ENCODE data around the gene SETD1A.

Gene SETD1A

DNA sequence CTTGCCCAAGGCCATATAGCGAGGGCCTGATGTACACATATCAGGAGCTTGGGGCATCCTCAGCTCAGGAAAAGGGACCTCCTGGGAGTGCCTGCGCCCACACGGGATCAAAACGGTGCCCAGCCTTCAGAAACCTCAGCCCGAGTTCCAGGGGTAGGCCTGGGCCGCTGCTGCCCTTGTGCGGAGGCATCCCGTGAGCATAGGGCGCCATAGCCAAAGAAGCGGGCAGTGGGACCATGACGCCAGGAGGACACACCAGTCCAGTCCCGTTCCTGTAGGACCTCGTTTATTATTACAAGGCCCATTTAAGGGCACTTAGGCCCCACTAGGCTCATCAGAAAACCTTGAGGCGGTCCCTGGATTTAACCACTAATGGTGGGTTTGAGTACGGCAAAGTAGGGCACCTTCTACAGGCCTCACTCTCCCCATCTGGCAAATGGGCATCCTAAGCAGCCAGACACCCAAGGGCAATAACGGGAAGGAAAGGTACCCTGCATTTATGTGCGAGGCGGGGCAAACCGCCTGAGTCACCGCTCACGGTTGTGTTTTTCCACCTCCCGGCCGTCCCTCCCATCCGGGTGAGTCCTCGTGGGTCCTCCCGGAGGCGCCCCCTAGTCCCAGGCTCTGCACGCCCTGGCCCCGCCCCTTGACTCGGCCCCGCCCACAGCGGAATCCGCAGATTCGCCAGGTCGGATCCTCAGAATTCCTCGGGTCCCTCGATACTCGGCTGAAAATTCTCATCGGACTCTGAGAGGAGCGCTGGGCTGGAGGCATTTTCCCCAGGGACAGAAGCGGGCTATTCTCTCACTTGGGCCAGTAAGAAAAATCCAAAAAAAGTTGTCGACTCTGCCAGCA, 726 bp upstream of the SETD1A start:
- peak; percentile 60 for DNase-seq

DNA sequence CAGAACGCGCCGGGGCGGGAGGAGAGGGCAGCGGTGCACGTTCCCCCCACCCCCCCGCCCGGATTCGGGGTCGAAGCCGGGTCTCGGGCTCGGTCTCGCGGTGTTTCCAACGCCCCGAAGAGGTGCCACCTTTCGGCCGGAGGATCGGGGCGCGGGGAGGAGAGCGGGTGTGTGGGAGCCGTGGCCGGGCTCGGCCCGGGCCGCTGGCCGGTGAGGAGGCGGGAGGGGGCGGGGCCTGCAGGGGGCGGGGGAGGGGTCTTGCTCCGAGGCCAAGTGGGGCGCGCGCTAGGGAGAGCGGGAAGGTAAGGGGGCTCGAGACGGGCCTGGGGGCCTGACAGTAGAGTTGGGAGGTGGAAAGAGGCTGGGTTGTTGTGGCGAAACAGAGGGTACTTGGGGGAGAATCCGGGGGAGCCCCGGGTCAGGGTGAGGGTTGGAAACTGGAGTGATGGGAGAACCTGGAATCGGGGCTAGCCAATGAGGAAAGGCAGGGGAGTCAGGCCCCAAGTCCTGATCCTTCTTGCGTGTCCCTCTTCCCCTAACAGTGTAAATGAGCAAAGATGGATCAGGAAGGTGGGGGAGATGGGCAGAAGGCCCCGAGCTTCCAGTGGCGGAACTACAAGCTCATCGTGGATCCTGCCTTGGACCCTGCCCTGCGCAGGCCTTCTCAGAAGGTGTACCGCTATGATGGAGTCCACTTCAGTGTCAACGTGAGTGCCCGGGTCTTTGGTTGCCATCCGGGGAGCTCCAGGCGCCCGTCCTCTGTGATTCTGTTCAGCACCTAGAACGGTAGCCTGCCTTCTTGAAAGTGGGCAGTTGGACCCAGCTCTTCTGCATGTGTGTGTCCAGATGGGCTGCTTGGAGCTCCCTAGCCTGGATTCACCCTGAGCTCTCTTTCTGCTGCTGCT, 873 bp downstream of the SETD1A start:
- DNase-seq: no peak

DNA sequence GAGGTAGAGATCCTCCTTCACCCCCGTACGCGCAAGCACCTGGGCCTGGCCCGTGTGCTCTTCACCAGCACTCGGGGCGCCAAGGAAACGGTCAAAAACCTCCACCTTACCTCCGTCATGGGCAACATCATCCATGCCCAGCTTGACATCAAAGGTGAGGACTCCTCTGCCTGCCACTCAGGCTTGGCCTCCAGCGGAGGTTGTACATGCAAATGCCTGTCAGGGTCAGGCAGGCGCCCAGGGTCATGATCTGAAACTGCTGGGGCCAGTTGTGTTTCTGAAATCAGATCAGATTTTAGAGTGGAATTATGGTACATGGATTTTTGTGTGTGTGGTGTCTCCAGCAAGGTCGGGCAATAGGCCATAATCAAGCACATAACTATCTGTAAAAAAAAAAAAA, 3.8 kb downstream of the SETD1A start:
- DNase-seq: no peak

DNA sequence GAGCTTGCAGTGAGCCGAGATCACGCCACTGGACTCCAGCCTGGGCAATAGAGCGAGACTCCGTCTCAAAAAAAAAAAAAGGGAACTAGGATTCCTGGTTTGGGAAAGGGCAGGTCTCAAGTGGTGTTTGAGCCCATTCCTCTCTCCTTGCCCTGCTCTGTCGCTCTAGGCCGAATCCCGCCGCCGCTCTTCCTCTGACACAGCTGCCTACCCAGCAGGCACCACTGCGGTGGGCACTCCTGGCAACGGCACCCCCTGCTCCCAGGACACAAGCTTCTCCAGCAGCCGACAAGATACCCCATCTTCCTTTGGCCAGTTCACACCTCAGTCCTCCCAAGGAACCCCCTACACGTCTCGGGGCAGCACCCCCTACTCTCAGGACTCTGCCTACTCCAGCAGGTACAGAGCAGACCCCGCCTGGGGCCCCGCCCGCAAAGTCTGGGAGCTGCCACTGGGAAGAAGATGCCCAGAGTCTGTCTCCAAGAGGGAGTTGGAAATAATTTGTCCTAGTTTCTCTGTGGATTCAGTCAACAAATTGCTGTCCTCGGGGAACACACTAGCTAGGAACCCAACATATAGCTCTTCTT, 6.5 kb downstream of the SETD1A start:
- DNase-seq: no peak

DNA sequence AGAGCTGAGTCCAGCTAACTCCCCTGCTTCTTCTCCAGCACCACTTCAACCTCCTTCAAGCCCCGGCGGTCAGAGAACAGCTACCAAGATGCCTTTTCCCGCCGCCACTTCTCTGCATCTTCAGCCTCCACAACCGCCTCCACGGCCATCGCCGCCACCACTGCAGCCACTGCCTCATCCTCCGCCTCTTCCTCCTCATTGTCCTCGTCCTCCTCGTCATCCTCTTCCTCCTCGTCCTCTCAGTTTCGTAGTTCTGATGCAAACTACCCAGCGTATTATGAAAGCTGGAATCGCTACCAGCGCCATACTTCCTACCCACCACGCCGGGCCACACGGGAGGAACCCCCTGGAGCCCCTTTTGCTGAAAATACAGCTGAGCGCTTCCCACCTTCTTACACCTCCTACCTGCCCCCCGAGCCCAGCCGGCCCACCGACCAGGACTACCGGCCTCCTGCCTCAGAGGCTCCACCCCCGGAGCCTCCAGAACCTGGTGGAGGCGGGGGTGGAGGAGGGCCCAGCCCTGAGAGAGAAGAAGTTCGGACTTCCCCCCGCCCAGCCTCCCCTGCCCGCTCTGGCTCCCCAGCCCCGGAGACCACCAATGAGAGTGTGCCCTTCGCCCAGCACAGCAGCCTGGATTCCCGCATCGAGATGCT, 7.1 kb downstream of the SETD1A start:
- no peak for DNase-seq

DNA sequence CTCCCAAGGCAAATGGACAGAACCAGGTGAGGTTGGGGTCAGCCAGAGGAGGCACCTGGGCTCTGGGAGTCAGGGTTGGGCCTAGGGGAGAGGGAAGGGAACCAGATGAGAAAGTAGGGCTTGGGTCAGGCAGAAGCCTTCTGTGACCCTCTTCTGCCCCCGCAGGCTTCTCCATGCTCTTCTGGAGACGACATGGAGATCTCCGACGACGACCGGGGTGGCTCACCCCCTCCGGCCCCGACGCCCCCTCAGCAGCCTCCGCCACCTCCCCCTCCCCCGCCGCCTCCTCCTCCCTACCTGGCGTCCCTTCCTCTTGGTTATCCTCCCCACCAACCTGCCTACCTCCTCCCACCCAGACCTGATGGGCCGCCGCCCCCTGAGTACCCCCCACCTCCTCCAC, 7.9 kb downstream of the SETD1A start:
- DNase-seq: no peak

DNA sequence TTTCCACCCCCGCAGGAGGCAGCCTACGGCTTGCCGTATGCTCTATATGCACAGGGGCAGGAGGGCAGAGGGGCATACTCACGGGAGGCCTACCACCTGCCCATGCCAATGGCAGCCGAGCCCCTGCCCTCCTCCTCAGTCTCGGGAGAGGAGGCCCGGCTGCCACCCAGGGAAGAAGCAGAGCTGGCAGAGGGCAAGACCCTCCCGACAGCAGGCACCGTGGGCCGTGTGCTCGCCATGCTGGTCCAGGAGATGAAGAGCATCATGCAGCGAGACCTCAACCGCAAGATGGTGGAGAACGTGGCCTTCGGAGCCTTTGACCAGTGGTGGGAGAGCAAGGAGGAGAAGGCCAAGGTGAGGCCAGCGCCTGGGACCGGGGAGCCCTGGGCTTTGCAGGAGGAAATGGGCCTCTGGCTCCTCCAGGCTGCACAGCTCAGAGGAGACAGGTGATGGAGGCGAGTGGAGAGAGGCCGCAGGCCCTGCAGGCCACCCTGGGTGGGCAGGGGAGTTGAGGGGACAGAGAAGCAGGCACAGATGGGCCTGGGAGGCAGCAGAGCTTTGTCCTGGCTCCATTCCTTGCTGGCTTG, 8.6 kb downstream of the SETD1A start:
- DNase-seq: no peak

DNA sequence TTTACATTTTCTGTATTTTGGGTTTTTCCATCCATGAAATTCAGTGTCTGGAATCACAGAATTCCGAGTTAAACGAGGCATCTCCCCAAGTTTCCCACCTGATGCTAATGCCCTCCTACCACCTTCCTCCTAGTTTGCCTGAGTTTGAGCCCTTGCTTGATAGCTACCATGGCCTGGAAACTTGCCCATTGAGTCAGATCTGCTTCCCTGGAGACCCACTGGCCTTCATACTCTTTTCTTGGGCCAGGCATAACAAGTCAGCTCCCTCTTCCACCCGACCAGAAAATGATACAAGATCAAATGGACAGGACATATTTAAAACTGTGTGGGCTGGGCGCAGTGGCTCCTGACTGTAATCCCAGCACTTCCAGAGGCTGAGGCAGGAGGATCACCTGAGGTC, 10.2 kb downstream of the SETD1A start:
- DNase-seq: no peak

DNA sequence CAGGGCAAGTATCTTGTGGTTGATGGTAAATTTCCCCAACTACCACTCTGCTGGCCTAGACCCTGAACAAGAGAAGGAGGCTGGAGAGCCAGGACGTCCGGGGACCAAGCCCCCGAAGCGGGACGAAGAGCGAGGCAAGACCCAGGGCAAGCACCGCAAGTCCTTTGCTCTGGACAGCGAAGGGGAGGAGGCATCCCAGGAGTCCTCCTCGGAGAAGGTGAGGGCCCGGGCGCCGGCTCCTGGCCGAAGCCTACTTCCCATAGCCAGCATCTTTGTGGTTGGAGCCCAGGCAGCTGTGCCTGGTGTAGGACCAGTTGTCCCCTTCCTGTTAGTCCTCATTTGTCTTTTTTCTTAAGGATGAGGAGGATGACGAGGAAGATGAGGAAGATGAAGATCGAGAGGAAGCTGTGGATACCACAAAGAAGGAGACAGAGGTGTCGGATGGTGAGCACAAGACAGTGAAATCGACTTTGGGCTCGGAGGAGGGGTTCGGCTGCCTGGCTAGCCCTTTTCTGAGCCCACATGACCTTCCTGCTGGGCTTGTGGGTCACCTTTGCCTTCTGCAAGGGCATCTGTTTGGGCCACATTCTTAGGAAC, 11.8 kb downstream of the SETD1A start:
- no peak for DNase-seq

DNA sequence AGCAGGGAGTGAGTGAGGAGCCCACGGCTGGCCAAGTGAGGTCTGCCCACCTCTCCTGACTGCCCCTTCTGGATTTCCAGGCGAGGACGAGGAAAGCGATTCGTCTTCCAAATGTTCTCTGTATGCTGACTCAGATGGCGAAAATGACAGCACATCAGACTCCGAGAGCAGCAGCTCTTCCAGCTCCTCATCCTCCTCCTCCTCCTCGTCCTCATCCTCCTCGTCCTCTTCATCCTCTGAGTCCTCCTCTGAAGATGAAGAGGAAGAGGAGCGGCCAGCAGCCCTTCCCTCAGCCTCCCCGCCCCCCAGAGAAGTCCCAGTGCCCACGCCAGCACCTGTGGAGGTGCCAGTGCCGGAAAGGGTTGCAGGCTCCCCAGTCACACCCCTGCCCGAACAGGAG, 13.7 kb downstream of the SETD1A start:
- DNase-seq: no peak

DNA sequence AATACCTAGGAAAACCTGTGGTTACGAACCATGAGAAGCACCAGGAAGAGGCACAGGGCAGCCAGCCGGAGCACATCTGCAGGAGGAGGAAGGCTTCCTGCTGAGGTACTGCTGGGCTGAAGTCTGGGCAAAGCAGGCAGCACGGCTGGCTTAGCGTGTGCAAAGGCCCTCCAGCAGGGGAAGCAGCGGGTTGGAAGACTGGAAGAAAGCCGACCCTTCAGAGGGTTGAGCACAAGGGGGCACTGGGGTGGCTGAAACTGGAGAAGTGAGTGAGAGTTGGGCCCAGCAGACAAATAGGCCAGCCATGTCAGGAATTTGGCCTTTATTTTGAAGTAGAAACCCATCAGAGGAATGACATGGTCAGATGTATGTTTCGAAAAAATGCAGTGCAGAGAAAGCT, 15.3 kb downstream of the SETD1A start:
- no peak for DNase-seq

DNA sequence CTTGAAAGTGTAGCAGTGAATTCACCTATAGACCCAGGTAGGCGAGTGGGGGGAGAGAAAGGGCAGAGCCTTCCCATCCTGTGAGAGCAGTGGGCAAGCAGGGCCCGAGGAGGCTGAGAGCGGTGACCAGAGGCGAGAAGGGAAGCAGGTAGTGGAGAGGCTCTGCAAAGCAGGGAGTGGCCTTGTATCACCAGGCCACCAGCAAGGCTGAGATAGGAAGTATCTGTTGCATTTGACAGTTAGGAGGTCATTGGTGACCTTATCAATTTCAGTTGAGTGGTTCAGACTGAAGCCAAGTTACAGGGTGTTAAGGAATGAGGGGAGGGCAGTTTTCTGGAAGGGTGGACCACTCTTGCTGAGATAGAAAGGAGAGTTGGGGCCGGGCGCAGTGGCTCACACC, 16.8 kb downstream of the SETD1A start:
- DNase-seq: no peak

DNA sequence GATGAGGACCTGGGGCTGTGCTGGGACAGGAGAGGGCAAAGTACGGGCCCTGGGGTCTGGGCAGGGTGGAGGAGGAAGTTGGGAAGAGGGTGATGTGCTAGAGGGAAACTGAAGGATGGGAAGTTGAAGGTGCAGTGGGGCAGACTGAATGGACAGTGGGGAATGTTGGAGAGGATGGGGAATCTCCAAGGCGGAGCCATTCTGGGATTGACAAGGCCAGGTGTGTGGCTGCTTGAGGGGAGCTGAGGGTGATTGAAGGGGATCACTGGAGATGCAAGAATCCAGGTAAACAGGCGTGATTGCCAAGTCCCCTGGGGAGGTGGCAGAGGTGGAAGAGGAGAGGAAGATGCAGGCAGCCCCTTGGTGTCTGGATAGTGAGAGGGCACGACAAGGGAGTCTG, 18.9 kb downstream of the SETD1A start:
- no peak for DNase-seq

DNA sequence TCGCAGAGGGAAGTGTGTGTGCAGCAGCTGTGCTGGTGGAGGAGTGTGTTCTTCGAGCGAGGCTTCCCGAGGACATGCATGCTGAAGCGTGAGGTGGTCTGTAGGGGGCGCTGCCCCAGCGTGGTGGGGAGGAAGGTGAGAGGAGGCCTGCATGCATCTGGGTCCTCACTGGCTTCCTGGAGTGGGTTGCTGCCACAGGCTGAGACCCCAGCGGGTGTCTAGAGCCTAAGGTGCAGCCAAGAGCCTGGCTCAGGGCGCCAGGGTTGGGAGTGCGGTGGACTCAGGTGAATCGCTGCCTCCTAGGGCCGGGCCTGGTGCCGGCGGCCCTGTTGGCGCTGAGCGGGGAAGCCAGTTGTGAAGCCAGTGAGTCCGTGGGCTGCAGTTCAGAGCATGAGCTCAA, 19.9 kb downstream of the SETD1A start:
- DNase-seq: no peak

DNA sequence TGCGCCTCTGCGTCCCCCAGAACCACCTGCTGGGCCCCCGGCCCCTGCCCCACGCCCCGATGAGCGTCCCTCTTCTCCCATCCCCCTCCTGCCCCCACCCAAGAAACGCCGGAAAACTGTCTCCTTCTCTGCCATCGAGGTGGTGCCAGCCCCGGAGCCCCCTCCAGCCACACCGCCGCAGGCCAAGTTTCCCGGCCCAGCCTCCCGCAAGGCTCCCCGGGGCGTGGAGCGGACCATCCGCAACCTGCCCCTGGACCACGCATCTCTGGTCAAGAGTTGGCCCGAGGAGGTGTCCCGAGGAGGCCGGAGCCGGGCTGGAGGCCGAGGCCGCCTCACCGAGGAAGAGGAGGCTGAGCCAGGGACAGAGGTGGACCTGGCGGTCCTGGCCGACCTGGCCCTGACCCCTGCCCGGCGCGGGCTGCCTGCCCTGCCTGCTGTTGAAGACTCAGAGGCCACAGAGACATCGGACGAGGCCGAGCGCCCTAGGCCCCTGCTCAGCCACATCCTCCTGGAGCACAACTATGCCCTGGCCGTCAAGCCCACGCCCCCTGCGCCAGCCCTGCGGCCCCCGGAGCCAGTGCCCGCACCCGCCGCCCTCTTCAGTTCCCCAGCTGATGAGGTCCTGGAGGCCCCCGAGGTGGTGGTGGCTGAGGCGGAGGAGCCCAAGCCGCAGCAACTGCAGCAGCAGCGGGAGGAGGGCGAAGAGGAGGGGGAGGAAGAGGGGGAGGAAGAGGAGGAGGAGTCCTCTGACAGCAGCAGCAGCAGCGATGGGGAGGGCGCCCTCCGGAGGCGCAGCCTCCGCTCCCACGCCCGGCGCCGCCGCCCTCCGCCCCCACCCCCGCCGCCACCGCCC, 21.8 kb downstream of the SETD1A start:
- DNase-seq: no peak

DNA sequence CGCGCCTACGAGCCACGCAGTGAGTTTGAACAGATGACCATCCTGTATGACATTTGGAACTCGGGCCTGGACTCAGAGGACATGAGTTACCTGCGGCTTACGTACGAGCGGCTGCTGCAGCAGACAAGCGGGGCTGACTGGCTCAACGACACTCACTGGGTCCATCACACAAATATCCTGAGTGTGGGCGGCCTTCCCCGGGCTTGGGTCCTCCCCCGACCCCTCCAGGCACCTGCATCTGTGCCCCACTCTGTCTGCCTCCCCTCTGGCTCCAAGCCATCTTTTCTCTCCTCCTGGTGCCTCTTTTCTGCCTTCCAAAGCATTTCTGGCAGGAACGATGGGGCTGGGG, 22.4 kb downstream of the SETD1A start:
- DNase-seq: no peak

DNA sequence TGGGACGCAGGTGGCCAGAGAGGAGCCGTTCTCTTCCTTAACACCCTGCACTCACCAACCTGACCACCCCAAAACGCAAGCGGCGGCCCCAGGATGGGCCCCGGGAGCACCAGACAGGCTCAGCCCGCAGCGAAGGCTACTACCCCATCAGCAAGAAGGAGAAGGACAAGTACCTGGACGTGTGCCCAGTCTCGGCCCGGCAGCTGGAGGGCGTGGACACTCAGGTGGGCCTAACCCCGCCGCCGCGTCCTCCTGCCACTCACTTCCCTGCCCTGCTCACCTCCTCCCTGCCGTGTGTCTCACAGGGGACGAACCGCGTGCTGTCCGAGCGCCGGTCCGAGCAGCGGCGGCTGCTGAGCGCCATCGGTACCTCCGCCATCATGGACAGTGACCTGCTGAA, 22.9 kb downstream of the SETD1A start:
- no peak for DNase-seq

DNA sequence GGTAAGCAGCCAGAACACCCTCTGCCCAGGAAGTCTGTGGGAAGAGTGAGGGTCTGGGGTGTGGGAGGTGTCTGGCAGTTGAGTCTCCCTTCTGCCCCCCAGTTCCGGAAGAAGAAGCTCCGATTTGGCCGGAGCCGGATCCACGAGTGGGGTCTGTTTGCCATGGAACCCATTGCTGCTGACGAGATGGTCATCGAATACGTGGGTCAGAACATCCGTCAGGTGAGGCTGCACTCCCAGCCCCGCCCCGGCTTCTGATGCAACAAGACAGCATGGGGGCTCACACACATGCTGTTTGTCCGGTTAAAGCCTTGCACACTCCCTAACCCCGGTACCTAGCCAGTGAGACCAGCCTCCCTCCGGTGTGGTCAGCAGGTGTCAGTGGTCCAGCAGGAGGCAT, 23.4 kb downstream of the SETD1A start:
- no peak for DNase-seq

DNA sequence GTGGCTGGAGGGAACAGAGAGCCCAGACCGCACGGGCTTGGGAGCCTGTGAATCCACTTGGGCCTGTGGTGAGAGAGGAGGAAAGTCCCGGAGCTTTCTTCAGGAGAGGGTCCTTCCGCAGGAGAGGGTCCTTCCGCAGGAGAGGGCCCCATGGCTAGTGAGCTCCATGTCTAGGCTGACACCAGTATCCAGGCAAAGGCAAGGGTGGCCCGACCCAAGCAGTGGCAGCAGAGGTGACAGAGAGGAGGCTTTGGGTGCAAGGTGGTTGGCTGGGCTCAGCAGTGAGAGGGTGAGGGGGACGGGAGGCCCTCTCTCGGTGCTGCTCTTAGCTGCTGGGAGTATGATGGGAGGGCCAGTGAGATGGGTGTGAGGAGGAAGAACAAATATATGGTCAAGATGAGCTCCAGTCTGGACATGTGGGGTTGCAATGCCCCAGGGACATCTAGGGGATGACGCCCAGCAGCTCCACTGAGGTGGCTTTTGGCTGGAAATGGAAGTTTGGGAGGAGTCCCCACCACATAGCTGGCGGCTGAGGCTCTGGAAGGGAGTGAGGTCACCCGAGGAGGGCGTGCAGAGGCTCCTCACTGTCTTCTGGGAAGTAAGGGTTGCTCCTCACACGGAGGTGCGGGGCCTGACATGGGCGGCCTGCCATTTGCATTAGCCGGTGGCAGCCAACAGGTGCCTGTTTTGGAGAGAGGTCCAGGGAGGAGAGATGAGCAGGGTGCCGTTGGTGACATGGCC, 25.2 kb downstream of the SETD1A start:
- no peak for DNase-seq

DNA sequence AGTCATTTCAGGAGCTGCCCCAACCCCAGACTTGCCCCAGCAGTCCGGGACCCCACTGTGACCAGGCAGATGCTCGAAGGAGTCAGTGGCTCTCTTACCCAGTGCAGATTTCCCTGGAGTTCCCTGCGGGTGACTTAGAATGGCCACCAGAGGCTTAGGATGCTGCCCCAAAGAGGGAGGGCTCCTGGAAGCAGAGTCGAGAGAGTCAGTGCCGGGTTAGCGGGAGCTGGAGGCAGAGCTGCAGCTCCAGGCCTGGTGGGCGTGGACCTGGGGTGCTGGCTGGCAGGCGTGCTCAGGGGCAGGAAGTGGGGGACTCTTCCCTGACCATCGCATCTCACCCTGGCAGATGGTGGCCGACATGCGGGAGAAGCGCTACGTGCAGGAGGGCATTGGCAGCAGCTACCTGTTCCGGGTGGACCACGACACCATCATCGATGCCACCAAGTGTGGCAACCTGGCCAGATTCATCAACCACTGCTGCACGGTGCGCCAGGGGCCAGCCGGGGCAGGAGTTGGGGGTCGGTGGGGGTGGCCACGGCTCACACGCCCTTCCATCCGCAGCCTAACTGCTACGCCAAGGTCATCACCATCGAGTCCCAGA, 25.8 kb downstream of the SETD1A start:
- DNase-seq: no peak
